Activated naive CD4-positive, alpha-beta T cell treated with anti-CD3 and anti-CD28 coated beads, Interleukin-2, amount 50 U/mL, for 72 hours (primary cell): ENCODE results near the gene PYGB. TPM values are rescaled to one million over a fixed set of nuclear protein-coding genes. Genes with fewer than 3 reads are reported as not detected.

Source experiments
- ATAC-seq, 2 donors: fragments of 150-1000 bp; cut with Tn5 transposase; 2 replicates each; pipeline ENCODE4 v1.10.0; 2021; ENCODE audit warnings: mild to moderate bottlenecking in 2 of 2, moderate library complexity in 2 of 2
- DNase-seq, 2 donors: peaks; one replicate each; pipeline ENCODE4 v3.0.0; 2021 to 2022; ENCODE audit warnings: low spot score in 2 of 2
- H3K27ac Mint-ChIP-seq, 2 donors: one replicate each; pipeline ENCODE4 v1.8.0; 2022; ENCODE audit warnings: mild to moderate bottlenecking in 2 of 2, mixed read lengths in 2 of 2
- H3K36me3 Mint-ChIP-seq, 2 donors: one replicate each; pipeline ENCODE4 v1.8.0; 2022; ENCODE audit warnings: mixed read lengths in 2 of 2
- H3K9me3 Mint-ChIP-seq, 2 donors: one replicate each; pipeline ENCODE4 v1.8.0; 2022; ENCODE audit warnings: mixed read lengths in 2 of 2
- total RNA-seq, 2 donors: library from RNA; stranded (reverse); gene quantifications; one replicate each; pipeline ENCODE4 v1.2.3, GENCODE V29; 2022

PYGB gene
- total RNA-seq, 2 donors from 2014 or later, result 19.1 to 30.8 TPM

DNA sequence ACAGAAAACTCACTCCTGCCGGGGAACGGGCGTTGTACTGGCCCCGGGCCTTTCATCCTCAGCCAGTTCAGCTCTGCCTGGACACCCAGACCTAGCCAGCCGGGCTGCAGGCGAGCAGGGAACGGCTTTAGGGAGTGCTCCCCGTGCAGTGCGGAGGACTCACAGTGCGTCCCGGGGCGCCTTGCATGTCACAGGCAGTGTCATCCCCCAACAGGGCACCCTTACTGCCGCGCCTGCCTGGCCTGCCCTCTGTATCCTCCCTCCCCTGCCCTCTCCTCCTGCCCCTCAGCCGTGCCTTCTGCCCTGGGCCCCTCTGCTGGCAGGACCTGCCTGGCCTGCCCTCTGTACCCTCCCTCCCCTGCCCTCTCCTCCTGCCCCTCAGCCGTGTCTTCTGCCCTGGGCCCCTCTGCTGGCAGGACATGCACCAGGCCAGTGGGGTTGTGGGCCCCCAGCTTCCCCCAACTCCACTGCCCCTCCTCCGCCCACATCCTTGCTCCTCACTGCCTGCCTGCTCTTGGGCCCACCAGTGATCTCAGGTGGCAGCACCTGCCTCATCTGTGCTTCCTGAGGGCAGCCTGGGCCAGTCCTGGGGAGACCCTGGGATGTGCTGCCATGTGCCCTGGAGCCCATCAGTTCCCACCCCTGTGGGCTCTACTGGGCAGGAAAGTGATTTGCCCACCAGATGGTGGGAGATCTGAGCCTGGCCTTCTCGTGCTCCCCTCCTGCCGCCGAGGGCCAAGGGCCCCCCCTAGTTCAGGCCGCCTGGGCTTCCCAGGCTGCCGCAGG is 43.0 kb downstream of the PYGB start:
- DNase-seq (no peak), ATAC-seq (no peak)
- Mint-ChIP-seq H3K36me3 (peaks cover 0 to 6% of the 10 kb centered on the region in 2 donors), H3K27ac (peak overlapping the region; percentile 35 to 89), H3K9me3 (no peaks in the 10 kb centered on the region)

DNA sequence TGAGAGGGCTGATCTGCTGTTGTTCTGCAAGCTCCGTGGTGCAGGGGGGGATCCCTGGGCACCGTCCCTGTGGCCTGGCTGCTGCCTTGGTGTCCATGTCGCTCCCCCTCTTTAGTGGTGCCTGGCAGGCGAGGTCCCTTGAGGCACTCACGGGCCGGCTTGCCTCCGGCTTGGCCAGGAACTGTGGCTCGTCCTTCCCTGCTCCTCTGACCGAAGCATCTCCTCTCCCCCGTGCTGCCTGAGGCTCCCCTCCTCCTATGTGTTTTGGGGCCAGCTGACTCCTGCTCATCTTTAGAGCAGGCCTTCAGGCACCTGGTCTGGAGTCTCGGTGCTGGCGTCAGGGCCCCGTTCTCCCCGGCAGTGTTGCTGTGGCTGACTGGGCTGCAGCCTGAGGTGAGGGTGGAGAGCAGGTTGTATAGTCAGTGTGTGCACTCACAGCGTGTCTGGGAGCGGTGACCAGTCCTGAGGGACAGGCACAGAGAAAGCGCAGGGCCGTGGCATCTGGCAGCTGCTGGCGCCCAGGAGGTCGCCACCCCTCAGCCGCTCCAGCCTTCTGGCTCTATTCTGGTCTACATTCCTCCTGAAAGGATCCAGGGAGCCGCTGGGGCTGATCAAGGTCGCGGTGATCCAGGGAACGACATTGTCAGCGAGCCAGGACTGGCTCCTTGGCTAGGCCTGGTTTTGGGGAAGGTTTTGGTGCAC is 43.7 kb downstream of the PYGB start:
- Mint-ChIP-seq H3K9me3 (no peaks in the 10 kb centered on the region), H3K36me3 (peaks cover 0 to 6% of the 10 kb centered on the region in 2 donors), H3K27ac (peak overlapping the region in 1 of 2 donors; percentile 35)
- no peak for DNase-seq
- ATAC-seq, result no peak

- H3K36me3 Mint-ChIP-seq, result no peaks in the 10 kb centered on the region
- ATAC-seq (no peak), DNase-seq (no peak)
- no peak overlapping the region for H3K27ac Mint-ChIP-seq
- H3K9me3 Mint-ChIP-seq, result no peaks in the 10 kb centered on the region
These were observed 44.4 kb downstream of the PYGB start for GRCh38 chr20:25292176-25292891.

- DNase-seq, result no peak
- Mint-ChIP-seq H3K36me3 (no peaks in the 10 kb centered on the region), H3K9me3 (no peaks in the 10 kb centered on the region), H3K27ac (peak overlapping the region; percentile 48 to 73)
- ATAC-seq, result no peak
These were observed 45.6 kb downstream of the PYGB start for GRCh38 chr20:25293507-25293906.

GRCh38 chr20:25293910-25294458 is 46.1 kb downstream of the PYGB start:
- H3K9me3 Mint-ChIP-seq, result no peaks in the 10 kb centered on the region
- no peak for ATAC-seq
- H3K36me3 Mint-ChIP-seq, result no peaks in the 10 kb centered on the region
- no peak for DNase-seq
- peak overlapping the region; percentile 48 to 73 for H3K27ac Mint-ChIP-seq

GRCh38 chr20:25294459-25295385 is 46.8 kb downstream of the PYGB start:
- ATAC-seq, result peak; percentile 75 to 84
- peak in 1 of 2 donors; percentile 70 for DNase-seq
- Mint-ChIP-seq H3K36me3 (no peaks in the 10 kb centered on the region), H3K27ac (no peak overlapping the region), H3K9me3 (no peaks in the 10 kb centered on the region)

GRCh38 chr20:25295386-25296093 is 47.7 kb downstream of the PYGB start:
- DNase-seq (no peak), ATAC-seq (no peak)
- Mint-ChIP-seq H3K9me3 (no peaks in the 10 kb centered on the region), H3K36me3 (no peaks in the 10 kb centered on the region), H3K27ac (peak overlapping the region; percentile 22 to 51)

- DNase-seq (no peak), ATAC-seq (peak in 1 of 2 donors; percentile 42)
- Mint-ChIP-seq H3K9me3 (no peaks in the 10 kb centered on the region), H3K36me3 (no peaks in the 10 kb centered on the region), H3K27ac (peak overlapping the region in 1 of 2 donors; percentile 51)
These were observed 48.5 kb downstream of the PYGB start for GRCh38 chr20:25296094-25297093.

GRCh38 chr20:25297141-25297905 is 49.4 kb downstream of the PYGB start:
- DNase-seq, result no peak
- H3K9me3 Mint-ChIP-seq, result no peaks in the 10 kb centered on the region
- ATAC-seq, result no peak
- H3K36me3 Mint-ChIP-seq, result no peaks in the 10 kb centered on the region
- H3K27ac Mint-ChIP-seq, result peak overlapping the region; percentile 36 to 61

- ATAC-seq (no peak), DNase-seq (no peak)
- peak overlapping the region; percentile 26 to 82 for H3K27ac Mint-ChIP-seq
- H3K9me3 Mint-ChIP-seq, result no peaks in the 10 kb centered on the region
- no peaks in the 10 kb centered on the region for H3K36me3 Mint-ChIP-seq
These were observed 51.9 kb downstream of the PYGB start for GRCh38 chr20:25299806-25300205.

DNA sequence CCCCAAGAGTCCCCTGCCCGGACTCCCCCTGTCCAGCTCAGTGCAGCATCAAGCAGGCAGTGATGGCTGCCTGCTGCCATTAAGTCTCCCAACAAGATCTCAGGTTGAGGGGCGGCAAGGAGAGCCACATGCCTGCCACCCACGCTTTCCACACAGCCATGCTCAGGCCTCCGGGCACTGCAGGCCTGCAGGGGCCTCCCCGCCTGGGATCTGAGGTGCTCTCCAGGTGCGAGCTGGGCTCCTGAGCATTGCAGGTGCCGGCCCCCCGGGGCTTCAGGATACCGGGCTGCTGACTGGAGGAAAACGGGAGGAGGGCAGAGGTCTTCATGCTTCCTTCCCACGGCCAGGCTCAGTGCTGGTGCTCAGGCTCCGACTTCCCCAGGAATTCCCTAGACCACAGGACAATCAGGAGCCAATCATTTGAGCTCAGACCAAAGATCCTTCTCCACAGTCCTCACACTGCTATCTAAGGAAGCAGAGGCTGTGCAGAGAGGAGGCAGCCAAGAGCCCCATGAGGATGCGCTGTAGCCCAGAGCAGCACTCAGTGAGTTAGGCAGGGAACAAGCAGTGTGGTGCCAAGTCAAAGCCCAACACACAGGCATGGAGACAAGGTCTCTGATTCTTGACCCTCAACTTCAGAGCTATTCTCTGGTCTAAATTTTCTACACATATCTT is 52.7 kb downstream of the PYGB start:
- no peak for DNase-seq
- Mint-ChIP-seq H3K9me3 (no peaks in the 10 kb centered on the region), H3K27ac (peak overlapping the region; percentile 26 to 29), H3K36me3 (no peaks in the 10 kb centered on the region)
- no peak for ATAC-seq

DNA sequence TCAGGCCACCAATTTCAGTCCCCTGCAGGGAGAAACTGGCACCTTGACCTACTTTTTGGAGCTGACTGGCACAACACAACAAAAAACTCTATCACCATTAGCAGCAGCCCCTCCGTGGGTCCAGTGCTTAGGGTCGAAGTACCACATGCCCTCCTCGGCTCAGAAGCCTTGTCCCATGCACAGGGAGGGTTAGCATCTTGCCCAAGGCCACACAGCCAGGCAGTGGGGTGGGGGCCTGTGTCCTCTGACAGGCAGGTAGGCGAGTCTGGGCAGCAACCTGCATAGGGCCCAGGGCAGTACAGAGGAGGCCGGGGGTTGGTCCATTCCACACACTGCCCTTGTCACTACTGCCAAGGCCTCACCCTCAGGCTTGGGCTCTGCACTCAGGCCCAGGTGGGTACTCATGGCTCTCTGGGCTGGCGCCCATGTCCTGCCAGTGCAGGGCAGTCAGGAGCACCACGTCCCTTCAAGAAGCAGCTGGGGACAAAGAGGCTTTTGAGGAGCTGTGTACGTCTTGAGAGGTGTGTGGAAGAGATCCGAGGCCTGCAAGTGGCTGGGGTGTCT is 53.6 kb downstream of the PYGB start:
- Mint-ChIP-seq H3K27ac (peak overlapping the region; percentile 29 to 66), H3K36me3 (no peaks in the 10 kb centered on the region), H3K9me3 (no peaks in the 10 kb centered on the region)
- ATAC-seq (no peak), DNase-seq (no peak)

GRCh38 chr20:25302596-25302995 is 54.7 kb downstream of the PYGB start:
- H3K9me3 Mint-ChIP-seq, result no peaks in the 10 kb centered on the region
- ATAC-seq (peak in 1 of 2 donors; percentile 23), DNase-seq (no peak)
- H3K36me3 Mint-ChIP-seq, result no peaks in the 10 kb centered on the region
- peak overlapping the region in 1 of 2 donors; percentile 29 for H3K27ac Mint-ChIP-seq
